Right renal pelvis (tissue), 4 donors: ENCODE data around the gene STK11. TPM values are rescaled to one million over a fixed set of nuclear protein-coding genes. Genes with fewer than 3 reads are reported as not detected.

Experiments used
- DNase-seq, 4 donors: peaks; one replicate each; pipeline ENCODE4 v3.0.0-alpha.2; 2013; ENCODE audit warnings: low read depth in 4 of 4, low spot score in 3 of 4, missing footprints in 1 of 4
- polyA plus RNA-seq, 4 donors: library from polyadenylated mRNA; unstranded; fragments of 120-200 nt; gene quantifications; one replicate each; pipeline ENCODE4 v1.2.1, GENCODE V29; 2013; ENCODE audit not compliant: insufficient read length in 4 of 4

Gene STK11
- polyA plus RNA-seq, 4 donors = 50.1 to 65.9 (median 53.3) TPM

DNA sequence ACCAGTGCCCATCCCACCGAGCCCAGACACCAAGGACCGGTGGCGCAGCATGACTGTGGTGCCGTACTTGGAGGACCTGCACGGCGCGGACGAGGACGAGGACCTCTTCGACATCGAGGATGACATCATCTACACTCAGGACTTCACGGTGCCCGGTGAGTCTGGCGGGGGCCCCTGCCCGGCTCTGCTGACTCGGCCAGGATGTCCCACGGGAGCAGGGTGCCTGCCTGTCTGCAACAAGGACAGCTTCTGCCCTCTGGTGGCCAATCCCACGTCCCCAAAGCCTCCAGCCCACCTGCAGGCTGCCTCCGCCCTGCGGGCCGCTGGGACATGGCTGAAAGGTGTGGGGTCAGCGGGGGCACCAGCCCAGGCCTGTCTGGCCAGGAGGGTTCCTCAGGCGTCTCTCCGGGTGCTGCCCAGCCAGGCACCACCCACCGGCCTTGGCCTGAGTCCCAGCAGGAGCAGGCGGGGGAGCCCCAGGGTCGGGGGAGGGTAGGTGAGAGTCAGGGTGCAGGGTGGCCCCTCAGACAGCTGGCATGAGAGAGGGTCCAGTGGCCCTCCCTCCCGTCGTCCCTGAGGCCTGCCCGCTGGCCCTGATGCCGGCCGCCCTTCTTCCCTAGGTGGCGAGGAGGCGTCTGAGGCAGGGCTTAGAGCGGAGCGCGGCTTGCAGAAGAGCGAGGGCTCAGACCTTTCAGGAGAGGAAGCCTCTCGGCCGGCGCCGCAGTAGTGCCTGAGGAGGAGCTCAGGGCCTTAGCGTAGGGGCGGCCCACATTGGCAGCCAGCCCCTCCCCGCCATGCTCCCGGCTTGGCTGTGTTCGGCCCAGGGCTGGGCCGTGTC is 17.7 kb downstream of the STK11 start:
- no peak for DNase-seq

DNA sequence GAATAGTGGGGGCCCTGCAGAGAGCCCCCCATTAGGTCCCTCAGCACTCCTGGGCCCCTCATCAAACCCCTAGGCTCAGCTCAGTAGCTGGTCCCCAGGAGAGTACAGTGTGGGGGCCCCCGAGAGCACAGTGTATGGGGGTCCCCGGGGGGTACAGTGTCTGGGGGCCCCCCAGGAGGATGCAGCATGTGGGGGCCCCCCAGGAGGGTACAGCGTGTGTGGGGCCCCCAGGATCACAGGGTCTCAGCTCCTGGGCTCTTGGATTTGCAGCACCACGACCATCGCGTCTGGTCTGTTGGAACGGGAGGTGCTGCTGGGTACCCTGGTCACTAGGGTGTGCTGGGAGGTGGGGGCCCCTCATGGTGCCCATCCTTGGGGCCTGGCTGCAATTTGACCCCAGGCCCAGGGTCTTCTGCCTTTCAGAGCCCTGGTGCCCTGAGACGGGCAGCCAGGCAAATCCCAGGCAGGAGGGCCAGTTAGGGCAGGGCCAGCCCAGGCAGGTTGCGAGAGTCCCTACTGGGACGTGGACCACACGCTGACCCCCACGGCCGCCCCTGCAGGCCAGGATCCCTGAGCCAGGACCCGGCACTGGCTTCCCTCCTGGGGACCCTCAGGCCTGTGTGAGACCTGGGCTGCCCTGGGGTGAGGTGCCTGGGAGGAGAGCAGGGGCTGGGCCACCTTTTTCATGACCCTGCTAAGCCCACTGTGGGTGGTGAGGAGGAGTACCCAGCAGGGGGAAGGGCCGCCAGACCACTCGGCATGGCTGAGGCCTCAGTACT is 18.7 kb downstream of the STK11 start:
- DNase-seq = no peak

DNA sequence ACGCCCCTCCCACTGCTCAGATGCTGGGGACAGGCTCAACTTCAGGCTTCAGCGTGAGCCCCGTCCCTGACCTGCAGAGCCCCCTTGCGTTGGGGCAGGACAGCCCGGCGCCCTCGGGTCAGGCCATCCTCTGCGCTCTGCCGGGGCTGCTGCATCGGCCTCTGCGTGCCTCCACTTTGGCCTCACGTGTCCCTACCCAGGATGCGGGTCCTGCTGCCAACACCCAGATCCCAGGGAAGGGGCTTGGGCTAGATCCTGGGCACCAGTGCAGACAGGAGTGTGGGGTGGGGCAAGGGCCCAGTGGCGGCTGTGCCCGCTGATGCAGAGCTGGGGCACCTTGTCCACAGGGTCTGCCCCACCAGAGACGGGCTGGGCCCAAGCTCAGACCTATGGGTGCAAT is 19.3 kb downstream of the STK11 start:
- DNase-seq = no peak

DNA sequence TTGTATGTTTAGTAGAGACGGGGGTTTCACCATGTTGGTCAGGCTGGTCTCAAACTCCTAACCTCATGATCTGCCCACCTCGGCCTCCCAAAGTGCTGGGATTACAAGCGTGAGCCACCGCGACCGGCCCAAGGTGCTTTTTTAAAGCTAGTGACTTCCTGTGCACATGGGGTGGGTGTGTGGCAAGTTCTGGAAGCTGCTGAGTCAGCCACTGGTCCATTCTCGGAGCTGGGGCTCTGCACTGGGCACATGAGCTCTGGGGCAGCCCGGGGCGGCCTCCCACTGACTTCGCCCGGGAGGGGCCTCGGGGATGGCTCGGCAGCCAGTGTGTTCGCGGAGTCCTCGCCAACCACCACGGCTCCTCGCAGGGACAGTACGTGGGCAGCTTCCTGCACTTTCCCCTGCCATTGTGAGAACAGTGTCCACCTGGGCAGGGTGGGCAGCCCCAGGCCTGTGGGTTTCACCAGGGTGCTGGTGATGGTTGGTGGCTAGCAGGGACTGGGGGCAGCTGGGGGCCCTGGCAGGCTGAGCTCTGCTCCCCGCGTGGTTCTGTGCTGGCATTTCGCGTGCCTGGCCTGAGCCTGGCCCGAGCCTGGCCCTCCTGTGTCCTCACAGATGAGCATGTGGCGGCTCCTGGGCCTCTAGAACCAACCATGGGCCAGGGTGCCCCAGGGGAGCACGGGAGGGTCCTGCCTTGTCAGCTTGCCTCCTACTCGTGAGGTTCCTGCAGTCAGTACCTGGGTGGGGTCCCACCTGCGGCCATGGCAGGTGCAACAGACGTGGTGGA is 20.1 kb downstream of the STK11 start:
- no peak for DNase-seq

DNA sequence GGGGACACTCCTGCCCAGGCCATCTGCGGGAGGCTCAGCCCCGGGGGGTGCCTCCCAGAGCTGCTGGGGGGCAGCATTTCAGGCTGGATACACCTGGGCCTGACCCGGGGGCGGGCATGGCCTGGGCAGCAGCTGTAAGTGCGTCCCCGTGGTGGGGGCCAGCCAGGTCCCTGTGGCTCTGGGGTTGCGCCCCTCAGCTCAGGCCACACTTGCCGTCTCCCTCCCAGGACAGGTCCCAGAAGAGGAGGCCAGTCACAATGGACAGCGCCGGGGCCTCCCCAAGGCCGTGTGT is 20.6 kb downstream of the STK11 start:
- no peak for DNase-seq

DNA sequence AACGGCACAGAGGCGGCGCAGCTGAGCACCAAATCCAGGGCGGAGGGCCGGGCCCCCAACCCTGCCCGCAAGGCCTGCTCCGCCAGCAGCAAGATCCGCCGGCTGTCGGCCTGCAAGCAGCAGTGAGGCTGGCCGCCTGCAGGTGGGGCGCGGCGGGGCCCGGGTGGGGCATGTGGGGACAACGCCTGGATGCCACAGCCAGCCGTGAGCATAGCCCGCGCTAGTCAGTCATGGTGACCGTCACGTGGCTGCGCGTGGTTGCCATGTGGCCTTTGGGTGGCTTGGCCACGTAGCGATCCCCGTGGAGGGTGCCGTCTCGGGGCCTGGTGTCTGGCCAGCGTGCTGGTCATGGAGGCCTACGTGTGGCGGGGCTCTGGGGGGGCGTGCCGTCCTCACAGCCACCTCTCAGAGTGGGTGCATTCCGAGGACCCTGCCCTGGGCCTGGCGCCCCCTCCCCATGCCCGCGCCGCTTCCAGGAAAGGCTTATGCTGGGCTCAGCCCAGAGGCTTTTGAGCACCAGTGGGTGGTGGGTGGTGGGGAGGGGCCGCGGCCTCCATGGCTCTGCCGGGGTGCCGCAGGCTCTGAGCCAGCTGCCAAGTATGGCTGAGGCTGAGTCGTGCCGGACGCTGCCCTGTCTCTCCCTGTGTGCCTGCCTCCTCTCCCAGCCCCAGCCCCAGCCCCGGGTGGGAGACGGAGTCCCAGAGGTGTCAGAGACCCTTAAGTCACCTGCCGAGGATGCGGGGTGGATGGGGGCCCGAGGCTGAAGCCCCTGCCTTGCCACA is 21.1 kb downstream of the STK11 start:
- no peak for DNase-seq

DNA sequence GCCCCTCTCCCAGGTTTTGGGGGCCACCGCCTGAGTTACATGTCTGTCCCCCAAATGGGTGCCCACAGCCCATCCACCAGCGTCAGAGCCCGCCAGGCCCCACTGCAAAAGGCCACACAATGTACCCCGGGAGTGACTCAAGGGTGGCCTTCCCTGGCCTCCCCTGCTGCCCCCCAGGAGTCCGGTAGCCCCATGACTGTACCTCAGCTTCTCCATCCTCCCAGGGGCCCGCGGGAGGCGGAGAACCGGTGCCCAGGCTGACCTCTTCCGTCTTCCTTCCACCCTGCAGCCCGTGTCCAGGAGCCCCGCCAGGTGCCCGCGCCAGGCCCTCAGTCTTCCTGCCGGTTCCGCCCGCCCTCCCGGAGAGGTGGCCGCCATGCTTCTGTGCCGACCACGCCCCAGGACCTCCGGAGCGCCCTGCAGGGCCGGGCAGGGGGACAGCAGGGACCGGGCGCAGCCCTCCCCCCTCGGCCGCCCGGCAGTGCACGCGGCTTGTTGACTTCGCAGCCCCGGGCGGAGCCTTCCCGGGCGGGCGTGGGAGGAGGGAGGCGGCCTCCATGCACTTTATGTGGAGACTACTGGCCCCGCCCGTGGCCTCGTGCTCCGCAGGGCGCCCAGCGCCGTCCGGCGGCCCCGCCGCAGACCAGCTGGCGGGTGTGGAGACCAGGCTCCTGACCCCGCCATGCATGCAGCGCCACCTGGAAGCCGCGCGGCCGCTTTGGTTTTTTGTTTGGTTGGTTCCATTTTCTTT is 21.9 kb downstream of the STK11 start:
- no peak for DNase-seq

DNA sequence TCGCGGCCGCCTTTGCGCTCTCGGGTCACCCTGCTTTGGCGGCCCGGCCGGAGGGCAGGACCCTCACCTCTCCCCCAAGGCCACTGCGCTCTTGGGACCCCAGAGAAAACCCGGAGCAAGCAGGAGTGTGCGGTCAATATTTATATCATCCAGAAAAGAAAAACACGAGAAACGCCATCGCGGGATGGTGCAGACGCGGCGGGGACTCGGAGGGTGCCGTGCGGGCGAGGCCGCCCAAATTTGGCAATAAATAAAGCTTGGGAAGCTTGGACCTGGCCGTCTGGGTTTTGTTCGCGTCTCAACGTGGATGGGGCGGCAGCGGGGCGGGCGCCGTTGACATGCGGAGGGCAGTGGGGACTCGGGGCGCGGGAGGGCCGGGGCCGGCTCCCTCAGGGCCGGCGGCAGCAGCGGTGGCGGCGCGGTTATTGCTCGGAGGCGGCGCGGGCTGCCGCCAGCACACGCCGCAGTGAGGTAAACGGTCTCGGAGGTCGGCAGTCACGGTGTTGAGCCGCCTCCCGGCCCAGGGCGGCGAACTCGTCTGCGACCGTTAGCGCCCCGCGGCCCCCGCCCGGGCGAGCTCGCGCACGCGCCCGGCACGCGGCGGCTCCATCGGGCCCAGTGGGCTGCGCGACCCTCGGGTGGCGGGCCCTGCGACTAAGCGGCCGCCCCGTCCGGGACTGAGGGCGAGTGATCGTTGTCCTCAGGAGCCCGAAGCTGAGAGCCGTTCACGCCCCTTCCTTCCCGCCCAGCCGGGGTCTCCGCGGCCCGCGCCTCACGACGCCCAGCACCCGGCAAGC is 22.8 kb downstream of the STK11 start:
- DNase-seq = no peak

DNA sequence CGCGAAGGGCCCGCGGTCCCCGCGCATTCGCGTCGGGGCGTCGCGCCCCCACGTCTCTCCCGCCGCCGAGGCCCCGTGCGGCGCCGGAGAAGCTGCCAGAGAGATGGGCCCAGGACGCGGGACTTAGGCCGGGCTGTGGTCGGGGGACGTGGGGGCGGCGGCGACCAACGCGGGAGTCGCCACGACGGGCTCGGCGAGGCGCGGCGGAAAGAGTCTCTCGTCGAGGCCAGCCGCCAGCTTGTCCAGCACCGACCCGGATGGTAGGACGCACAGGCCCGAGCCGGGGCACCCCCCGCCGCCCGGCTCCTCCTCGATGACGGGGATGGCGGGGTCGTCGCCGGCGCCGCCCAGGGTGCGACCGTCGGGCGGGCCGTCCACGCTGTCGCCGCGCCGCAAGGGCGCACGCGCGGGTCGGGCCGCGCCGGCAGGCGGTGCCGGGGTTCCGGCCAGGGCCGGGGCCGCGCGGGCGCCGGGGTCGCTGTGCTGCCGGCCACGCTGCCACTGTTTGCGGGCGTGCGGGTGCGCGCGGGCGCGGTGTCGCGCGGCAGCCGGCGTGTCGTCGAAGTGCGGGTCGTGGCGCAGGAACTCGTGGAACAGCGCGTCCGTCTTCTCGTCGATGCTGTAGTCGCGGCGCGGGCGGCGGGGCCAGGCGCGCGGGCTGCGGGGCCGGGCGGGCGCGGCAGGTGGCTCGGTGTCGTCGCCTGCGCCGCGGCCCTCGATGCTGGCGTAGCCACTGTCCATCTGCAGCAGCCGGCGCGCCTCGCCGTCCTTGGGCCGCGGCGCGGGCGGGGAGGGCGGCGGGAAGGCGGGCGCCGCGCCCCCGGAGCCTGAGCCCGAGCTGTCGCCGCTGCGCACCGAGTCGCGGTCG is 23.7 kb downstream of the STK11 start:
- DNase-seq = no peak

DNA sequence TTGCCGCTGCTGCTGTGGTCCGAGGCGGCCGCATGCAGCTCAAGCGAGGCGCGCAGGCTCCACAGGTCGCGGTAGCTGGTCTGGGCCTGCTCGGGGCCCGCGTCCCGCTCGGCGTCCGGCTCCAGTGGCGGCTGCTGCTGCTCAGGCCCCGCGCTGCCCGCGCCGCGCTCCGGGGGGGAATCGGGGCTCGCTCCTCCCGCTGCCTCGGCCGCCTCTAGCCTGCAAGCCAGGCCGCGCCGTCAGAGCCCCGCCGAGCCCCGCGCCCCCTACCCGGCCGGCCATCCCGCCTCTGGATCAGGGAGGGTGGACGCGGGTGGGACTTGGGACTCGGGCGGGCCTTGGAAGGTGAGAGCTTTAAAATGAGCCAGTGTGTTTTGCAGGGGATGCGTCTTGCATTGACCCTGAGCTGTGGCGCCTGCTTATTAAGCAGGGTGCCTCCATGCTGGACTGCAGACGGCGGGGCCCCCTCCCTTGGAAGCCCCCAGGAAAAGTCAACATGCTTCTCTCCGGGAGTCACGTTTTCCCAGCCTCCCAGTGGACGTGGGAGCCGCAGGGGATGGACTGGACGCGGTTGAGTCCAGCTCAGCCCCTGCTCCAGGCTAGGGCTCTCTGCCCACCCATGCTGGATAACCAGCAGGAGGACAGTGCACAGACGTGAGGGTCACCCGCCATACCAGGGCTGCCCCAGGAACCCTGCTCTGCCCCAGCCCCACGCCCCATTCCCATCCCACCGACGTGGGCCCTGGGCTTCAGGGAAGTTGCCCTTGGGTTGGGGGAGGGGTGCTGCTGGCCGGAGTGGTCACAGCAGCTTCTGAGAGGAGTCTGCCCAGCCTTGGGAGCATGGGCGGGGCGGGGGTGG is 24.6 kb downstream of the STK11 start:
- no peak for DNase-seq

DNA sequence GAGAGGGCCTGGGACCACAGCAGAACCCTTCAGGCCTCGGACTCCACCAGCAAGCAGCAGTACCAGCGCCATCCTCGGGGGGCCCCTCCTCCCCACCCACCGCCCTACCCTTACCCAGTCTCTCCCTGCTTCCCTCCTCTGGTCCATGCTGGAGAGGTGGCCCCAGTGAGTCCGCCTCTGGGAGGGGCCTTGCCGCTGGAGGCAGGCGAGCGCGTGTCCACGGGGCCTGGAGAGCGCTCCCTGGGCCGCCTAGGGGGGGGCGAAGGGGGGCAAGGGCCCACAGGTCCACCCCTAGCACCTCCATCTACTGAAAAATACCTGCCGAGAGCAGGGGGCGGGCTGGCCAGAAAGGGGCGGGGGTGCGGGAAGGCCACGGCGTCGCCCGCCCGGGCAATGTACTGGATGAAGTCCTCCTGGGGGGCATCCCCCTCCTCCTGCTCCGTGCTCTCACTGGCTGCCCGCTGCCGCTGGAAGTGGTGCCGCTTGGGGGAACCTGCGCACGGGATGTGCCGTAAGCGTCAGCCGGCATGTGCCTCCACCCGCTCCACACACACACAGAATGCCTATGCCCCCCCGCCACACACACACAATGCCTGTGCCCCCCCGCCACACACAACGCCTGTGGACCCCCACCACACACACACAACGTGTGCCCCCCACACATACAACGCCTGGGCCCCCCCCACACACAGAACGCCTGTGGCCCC is 25.4 kb downstream of the STK11 start:
- no peak for DNase-seq

DNA sequence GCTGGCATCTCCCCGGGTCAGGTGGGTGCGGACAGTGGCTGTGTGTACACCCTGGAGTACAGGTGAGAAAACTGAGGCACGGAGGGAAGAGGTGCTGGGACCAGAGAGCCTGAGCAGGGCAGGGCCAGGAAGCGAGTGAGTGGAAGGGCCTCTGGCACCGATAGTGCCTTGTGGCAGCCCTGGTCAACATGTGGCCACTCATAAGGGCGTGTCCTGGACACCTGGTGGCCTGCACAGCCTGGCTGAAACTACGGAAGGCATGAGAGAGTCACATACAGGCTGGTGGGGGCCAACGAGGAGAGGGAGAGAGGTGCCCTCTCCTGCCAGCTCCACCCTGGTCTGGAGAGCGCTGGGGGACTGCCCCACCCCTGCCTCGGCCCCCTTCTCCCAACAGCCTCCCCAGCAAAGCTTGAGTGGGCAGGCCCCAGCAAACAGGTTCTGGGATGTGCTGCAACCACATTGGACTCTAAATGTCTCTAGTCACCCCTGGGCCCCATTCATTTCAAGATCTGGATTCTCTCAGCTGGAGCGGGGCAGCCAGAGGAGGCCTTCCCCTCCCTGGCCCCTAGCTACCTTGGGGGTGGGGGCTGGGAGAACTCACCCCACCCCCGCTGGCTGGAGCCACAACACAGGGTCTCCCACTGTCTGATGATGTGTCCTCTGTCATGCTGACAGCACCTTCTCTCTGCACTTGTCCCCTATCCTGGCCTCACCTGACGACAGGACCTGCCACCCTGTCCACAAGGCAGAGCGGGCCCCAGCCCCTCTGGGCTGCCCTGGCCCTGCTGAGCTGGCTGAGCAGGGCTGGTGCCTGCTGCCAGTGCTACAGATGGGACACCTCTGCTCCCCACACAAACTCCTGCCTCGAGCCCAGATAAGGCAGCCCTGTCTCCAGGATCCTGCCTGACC is 26.4 kb downstream of the STK11 start:
- no peak for DNase-seq

DNA sequence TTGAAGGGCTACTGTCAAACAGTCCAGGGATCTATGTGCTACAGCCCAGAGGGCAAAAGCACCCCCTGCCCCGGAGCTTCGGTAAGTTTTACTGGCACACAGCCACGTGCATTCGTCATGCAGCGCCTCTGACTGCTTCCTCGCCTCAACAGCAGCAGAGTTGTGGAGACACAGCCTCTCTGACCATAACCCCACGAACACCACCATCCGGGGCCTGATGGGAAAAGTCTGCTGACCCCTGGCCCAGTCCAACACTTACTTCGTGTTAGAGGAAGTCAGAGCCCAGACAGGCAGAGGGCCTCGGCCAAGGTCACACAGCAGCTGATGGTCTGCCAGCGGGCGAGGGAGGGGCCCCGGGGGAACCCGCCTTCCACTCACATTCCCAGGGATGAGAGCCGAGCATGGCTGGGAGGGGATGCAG is 27.1 kb downstream of the STK11 start:
- no peak for DNase-seq

DNA sequence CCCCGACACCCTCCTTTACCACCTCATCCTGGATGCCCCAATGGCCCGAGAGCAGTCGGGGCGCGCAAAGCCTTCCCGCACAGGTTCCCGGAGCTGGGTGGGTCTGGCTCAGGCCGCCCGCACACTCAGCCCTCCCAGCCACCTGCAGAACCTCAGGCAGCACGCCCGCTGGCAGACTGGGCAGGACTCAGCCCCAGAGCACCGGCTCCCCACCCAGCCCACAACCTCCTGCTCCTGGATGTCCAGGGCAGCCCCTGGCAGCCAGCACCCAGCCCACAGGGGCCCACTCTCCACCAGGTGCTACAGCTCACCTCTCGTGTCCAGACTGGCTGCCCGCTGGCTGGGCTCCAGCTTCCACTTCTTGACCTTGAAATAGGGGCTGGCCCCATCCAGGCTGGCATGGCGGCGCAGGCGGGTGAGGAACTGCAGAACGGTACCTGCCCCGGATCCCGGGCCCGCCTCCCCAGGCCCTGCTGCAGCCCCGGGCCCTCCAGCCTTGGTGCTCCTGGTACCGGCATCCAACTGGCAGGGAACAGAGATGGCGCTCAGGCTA is 27.6 kb downstream of the STK11 start:
- no peak for DNase-seq
